K562 (cell line): ENCODE data around the gene TMED6. TPM values are rescaled to one million over a fixed set of nuclear protein-coding genes. Genes with fewer than 3 reads are reported as not detected.

Experiments
- polyA plus RNA-seq, 8 experiments: library from polyadenylated mRNA; depleted of rRNA in 4 of 8; stranded (reverse) in 5 of 8; unstranded in 3 of 8; fragments of >200 nt; fragmentation: Nextera tagmentation in 2 of 8; fragmentation: Illumina TruSeq in 1 of 8; extraction: Ambion mirVana in 2 of 8; extraction: Trizol in 1 of 8; gene quantifications; 2 replicates each; pipeline versions ENCODE4 v1.2.1 to v1.2.3, GENCODE V29; 2011 to 2014; ENCODE audit warnings: inconsistent platforms in 1 of 8, missing spikeins in 1 of 8
- total RNA-seq, 7 experiments: library from RNA; depleted of rRNA in 6 of 7; stranded (reverse); fragments of >200 nt in 6 of 7; fragmentation: Illumina TruSeq in 2 of 7; extraction: Trizol in 2 of 7; gene quantifications; 2 replicates each; pipeline versions ENCODE4 v1.2.1 to v1.2.3, GENCODE V29; 2011 to 2021; ENCODE audit warnings: low replicate concordance in 1 of 7
- TF ChIP-seq, protein P1 (sequence below): fragments of 450-650 bp; IDR thresholded peaks from 2 replicates; pipeline ENCODE4 v1.6.1; 2016; ENCODE audit warnings: mild to moderate bottlenecking, moderate library complexity

Gene TMED6
- total and polyA plus RNA-seq, 9 of the 15 experiments (the other 6 are each of a cell fraction or from before 2014, with no cell fraction given), result 0.14 to 0.45 (median 0.25) TPM; not detected in 2

DNA sequence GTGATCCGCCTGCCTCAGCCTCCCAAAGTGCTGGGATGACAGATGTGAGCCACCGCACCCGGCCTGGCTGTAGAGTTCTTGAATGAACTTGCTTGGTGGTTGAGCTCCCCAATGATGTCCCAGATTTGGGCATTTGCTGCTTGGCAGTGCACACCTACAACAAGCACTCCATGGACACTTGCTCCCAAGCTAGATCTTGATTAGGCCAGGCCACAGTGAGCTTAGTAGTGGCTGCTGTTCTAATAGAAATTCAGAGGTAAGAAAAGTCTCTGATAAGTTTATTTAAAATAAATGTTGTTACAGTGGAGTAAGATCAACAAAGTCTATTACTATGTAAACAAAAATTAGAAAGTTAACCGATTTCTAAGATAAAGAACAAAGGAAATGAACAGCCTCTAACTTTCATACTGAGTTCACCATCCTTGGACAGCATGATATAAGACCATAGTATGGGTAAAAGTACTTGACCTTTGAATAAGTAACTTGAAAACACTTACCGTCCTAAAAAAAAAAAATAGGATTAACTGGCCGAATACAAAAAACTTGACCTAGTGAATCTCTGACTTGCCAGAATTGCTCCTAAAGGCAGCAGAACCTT, 951 bp downstream of the TMED6 start (continued):
- TF ChIP-seq, protein P1, sequence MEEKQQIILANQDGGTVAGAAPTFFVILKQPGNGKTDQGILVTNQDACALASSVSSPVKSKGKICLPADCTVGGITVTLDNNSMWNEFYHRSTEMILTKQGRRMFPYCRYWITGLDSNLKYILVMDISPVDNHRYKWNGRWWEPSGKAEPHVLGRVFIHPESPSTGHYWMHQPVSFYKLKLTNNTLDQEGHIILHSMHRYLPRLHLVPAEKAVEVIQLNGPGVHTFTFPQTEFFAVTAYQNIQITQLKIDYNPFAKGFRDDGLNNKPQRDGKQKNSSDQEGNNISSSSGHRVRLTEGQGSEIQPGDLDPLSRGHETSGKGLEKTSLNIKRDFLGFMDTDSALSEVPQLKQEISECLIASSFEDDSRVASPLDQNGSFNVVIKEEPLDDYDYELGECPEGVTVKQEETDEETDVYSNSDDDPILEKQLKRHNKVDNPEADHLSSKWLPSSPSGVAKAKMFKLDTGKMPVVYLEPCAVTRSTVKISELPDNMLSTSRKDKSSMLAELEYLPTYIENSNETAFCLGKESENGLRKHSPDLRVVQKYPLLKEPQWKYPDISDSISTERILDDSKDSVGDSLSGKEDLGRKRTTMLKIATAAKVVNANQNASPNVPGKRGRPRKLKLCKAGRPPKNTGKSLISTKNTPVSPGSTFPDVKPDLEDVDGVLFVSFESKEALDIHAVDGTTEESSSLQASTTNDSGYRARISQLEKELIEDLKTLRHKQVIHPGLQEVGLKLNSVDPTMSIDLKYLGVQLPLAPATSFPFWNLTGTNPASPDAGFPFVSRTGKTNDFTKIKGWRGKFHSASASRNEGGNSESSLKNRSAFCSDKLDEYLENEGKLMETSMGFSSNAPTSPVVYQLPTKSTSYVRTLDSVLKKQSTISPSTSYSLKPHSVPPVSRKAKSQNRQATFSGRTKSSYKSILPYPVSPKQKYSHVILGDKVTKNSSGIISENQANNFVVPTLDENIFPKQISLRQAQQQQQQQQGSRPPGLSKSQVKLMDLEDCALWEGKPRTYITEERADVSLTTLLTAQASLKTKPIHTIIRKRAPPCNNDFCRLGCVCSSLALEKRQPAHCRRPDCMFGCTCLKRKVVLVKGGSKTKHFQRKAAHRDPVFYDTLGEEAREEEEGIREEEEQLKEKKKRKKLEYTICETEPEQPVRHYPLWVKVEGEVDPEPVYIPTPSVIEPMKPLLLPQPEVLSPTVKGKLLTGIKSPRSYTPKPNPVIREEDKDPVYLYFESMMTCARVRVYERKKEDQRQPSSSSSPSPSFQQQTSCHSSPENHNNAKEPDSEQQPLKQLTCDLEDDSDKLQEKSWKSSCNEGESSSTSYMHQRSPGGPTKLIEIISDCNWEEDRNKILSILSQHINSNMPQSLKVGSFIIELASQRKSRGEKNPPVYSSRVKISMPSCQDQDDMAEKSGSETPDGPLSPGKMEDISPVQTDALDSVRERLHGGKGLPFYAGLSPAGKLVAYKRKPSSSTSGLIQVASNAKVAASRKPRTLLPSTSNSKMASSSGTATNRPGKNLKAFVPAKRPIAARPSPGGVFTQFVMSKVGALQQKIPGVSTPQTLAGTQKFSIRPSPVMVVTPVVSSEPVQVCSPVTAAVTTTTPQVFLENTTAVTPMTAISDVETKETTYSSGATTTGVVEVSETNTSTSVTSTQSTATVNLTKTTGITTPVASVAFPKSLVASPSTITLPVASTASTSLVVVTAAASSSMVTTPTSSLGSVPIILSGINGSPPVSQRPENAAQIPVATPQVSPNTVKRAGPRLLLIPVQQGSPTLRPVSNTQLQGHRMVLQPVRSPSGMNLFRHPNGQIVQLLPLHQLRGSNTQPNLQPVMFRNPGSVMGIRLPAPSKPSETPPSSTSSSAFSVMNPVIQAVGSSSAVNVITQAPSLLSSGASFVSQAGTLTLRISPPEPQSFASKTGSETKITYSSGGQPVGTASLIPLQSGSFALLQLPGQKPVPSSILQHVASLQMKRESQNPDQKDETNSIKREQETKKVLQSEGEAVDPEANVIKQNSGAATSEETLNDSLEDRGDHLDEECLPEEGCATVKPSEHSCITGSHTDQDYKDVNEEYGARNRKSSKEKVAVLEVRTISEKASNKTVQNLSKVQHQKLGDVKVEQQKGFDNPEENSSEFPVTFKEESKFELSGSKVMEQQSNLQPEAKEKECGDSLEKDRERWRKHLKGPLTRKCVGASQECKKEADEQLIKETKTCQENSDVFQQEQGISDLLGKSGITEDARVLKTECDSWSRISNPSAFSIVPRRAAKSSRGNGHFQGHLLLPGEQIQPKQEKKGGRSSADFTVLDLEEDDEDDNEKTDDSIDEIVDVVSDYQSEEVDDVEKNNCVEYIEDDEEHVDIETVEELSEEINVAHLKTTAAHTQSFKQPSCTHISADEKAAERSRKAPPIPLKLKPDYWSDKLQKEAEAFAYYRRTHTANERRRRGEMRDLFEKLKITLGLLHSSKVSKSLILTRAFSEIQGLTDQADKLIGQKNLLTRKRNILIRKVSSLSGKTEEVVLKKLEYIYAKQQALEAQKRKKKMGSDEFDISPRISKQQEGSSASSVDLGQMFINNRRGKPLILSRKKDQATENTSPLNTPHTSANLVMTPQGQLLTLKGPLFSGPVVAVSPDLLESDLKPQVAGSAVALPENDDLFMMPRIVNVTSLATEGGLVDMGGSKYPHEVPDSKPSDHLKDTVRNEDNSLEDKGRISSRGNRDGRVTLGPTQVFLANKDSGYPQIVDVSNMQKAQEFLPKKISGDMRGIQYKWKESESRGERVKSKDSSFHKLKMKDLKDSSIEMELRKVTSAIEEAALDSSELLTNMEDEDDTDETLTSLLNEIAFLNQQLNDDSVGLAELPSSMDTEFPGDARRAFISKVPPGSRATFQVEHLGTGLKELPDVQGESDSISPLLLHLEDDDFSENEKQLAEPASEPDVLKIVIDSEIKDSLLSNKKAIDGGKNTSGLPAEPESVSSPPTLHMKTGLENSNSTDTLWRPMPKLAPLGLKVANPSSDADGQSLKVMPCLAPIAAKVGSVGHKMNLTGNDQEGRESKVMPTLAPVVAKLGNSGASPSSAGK, result no peak
